C4-2B (cell line): ENCODE data around the gene SINHCAF.

Experiments used
- ZFX ChIP-seq: fragments of 450-650 bp; IDR thresholded peaks from 2 replicates; pipeline ENCODE4 v1.6.1; 2017
- TF ChIP-seq, protein P1 (sequence below): fragments of 450-650 bp; conservative IDR thresholded peaks from 2 replicates; pipeline ENCODE4 v1.5.1; 2017; ENCODE audit warnings: mild to moderate bottlenecking

DNA sequence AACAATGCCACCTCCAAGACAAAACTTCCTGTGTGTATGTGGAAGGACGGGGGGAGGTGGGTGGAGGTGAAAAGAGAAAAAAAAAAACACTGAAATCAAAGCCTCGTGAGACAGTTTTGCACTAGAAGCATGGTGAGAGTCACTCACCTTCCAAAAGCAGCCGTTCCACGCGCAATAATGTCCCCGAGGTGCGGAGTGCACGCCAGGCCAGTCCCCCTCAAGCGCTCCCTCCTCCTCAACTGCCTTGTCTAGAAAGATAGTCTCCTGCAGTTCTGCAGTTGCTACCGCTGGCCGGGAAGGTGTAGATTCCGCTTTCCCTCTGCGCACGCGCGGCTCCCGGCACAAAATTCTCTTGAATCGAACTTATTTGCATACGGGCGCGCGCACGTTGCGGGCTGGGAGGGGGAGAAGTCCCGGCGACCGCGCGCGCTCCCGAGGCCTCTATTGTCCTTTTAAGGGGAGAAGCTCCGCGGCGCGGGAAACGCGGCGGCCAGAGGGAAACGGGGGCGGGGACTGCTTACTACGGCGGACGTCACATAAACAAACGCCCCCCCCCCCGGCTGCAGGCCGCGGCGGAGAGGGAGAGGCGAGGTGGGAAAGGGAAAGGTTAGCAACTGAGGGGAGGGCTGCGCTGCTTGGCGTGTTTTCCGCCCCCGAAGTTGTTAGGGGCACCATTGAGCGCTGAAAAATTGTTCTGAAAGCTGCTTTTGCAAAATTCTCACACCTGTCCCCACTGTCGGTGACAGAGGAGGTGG lies at the start of gene SINHCAF:
- TF ChIP-seq, protein P1, sequence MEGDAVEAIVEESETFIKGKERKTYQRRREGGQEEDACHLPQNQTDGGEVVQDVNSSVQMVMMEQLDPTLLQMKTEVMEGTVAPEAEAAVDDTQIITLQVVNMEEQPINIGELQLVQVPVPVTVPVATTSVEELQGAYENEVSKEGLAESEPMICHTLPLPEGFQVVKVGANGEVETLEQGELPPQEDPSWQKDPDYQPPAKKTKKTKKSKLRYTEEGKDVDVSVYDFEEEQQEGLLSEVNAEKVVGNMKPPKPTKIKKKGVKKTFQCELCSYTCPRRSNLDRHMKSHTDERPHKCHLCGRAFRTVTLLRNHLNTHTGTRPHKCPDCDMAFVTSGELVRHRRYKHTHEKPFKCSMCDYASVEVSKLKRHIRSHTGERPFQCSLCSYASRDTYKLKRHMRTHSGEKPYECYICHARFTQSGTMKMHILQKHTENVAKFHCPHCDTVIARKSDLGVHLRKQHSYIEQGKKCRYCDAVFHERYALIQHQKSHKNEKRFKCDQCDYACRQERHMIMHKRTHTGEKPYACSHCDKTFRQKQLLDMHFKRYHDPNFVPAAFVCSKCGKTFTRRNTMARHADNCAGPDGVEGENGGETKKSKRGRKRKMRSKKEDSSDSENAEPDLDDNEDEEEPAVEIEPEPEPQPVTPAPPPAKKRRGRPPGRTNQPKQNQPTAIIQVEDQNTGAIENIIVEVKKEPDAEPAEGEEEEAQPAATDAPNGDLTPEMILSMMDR = no peak
- no peak for TF ChIP-seq ZFX
